Measurements from ENCODE around the gene CIRBP. TPM values are rescaled to one million over a fixed set of nuclear protein-coding genes. Genes with fewer than 3 reads are reported as not detected.
"Not testable (repeated sequence)": the region's sequence is repeated elsewhere in the genome, so short reads cannot be mapped to it uniquely, and the experiment has no call there.

Gene CIRBP
- total and polyA plus RNA-seq, 12 donors, result 180 to 356 (median 280) TPM

DNA sequence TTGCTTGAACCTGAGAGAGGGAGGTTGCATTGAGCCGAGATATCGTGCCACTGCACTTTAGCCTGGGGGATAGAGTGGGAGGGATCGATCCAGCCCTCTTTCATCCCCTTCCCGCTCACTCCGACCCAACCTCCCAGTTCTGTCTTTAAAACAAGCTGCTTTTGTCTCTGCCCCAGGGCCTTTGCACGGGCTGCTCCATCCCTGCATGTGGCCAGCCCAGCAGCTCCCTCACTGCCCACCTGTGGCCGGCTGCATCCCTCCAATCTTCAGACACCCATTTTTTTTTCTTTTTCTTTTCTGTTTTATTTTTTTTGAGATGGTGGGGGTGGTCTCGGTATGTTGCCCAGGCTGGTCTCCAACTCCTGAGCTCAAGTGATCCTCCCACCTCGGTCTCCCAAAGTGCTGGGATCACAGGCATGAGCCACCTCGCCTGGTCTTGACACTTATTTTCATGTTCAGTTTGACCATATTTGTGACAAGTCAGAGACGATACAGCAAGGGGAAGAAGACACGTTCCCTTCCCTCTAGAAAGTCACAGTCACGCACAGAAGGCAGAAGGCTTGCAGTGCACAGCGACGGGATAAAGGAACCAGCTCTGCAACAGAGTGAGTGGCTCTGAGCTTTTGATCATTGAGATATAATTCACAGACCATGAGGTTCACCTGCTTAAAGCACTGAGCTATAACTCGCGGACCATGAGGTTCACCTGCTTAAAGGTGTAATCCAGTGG is 48.3 kb downstream of the CIRBP start:
- no peak for ATAC-seq
- no peak overlapping the region for H3K27ac ChIP-seq
- TF ChIP-seq, protein P1, sequence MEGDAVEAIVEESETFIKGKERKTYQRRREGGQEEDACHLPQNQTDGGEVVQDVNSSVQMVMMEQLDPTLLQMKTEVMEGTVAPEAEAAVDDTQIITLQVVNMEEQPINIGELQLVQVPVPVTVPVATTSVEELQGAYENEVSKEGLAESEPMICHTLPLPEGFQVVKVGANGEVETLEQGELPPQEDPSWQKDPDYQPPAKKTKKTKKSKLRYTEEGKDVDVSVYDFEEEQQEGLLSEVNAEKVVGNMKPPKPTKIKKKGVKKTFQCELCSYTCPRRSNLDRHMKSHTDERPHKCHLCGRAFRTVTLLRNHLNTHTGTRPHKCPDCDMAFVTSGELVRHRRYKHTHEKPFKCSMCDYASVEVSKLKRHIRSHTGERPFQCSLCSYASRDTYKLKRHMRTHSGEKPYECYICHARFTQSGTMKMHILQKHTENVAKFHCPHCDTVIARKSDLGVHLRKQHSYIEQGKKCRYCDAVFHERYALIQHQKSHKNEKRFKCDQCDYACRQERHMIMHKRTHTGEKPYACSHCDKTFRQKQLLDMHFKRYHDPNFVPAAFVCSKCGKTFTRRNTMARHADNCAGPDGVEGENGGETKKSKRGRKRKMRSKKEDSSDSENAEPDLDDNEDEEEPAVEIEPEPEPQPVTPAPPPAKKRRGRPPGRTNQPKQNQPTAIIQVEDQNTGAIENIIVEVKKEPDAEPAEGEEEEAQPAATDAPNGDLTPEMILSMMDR (IDR thresholded peaks at IDR 0.05), result no peak
- H3K4me3 ChIP-seq, result no peak overlapping the region
- intact Hi-C loops (cut with DNase I), result loop anchor here in 1 of 10 donors (10.0 kb wide), 1 partner anchor 207 kb away; the partner anchor contains the start of gene PLK5
- no peaks in the 10 kb centered on the region for H3K36me3 ChIP-seq
- peaks cover 0 to 81% (median 64%) of the 10 kb centered on the region in 7 donors for H3K27me3 ChIP-seq
- no peak for DNase-seq
- peaks cover 0 to 9% (median 5%) of the 10 kb centered on the region in 9 donors for H3K4me1 ChIP-seq
- 74 to 79% methylated on average over 17 of the region's 17 CpGs for WGBS, 2 donors
- H3K9me3 ChIP-seq, result no peaks in the 10 kb centered on the region

DNA sequence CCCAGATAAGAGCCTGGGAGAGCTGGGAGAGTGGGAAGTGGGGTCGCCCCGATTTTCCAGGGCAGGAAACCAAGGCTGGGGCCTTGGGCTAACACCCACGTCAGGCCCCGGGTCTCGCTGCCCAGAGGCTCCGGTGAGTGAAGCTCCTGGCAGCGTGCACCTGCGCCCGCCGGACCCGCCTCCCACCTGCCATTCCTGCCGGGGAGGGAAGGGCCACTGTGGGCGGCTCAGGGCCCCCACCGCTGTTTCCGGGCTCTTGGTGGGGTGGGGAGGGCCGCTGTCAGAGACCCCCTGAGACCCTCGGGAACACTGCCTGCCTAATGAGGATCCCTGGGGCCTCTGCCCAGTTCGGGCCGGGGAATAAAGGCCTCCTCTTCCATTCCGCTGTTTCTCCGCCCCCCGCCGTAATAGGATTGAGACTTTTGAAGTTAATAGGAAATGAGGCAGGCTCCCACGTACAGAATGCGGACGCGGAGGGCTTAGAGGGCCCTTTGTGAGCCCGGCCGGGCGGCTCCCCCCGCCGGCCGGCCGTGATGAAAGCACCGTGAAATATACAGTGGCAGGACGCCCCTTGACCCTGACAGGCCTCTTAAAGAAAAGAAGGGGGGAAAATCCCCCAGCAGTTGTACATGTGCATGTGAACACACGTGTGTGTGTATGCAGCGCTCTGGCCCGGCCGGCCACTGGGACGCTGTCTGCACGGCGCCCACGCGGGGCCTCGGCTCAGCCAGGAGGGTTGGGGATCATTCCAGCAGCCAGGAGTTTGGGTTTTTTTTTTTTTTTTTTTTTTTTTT is 49.7 kb downstream of the CIRBP start:
- DNase-seq, result no peak
- no peaks in the 10 kb centered on the region for H3K36me3 ChIP-seq
- no peaks in the 10 kb centered on the region for H3K9me3 ChIP-seq
- WGBS, 2 donors, result 40 to 47% methylated on average over 46 of the region's 46 CpGs
- no peak for ATAC-seq
- TF ChIP-seq, protein P1 (IDR thresholded peaks at IDR 0.05), result no peak
- H3K4me3 ChIP-seq, result peak overlapping the region in 1 of 10 donors; percentile 22
- peaks cover 0 to 78% (median 66%) of the 10 kb centered on the region in 7 donors for H3K27me3 ChIP-seq
- no peak overlapping the region for H3K27ac ChIP-seq
- intact Hi-C loops (cut with DNase I), result loop anchor here in 1 of 10 donors (10.0 kb wide), 1 partner anchor 206 kb away; the partner anchor contains the start of gene PLK5
- H3K4me1 ChIP-seq, result peaks cover 0 to 9% (median 5%) of the 10 kb centered on the region in 9 donors

DNA sequence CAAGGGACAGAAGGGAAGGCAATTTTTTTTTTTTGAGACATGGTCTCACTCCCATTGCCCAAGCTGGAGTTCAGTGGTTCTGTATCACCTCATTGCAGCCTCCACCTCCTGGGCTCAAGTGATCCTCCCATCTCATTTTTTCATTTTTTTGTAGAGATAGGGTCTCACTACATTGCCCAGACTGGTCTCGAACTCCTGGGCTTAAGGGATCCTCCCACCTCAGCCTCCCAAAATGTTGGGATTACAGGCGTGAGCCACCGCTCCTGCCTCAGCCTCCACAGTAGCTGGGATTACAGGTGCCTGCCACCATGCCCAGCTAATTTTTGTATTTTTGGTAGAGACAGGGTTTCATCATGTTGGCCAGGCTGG is 51.1 kb downstream of the CIRBP start:
- peaks cover 0 to 78% (median 61%) of the 10 kb centered on the region in 7 donors for H3K27me3 ChIP-seq
- ATAC-seq; DNase-seq; H3K4me3 ChIP-seq; H3K27ac ChIP-seq; intact Hi-C loops (cut with DNase I); H3K9me3 ChIP-seq; H3K36me3 ChIP-seq: not testable (repeated sequence)
- peaks cover 5 to 18% (median 14%) of the 10 kb centered on the region in 9 donors for H3K4me1 ChIP-seq
- WGBS, 2 donors, result 95 to 97% methylated on average over 3 of the region's 3 CpGs

DNA sequence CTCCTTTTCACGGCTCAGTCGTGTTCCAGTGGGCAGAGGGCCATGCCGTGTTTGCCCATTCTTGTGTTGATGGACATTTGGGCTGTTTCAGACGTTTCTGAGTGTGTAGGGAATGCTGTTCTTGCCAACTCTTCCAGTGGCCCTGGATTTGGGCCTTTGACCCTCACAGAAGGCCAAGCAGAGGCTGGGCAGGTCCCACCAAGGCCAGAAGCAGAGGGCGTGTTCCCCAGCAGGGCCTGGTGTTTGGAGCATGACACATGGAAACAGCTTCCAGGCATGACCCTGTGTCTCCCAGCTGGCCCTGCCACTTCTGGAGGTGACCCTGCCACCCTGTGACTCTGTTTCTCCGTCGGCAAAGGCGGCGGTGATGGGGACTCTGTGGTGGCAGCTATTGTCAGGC is 52.4 kb downstream of the CIRBP start:
- TF ChIP-seq, protein P1 (IDR thresholded peaks at IDR 0.05), result no peak
- Histone ChIP-seq H3K4me3 (no peak overlapping the region), H3K4me1 (peaks cover 0 to 14% (median 12%) of the 10 kb centered on the region in 9 donors), H3K9me3 (no peaks in the 10 kb centered on the region), H3K27me3 (peaks cover 0 to 75% (median 54%) of the 10 kb centered on the region in 7 donors), H3K27ac (no peak overlapping the region), H3K36me3 (no peaks in the 10 kb centered on the region)
- ATAC-seq (no peak), DNase-seq (no peak)
- WGBS, 2 donors, result 84 to 90% methylated on average over 9 of the region's 9 CpGs
- intact Hi-C loops (cut with DNase I), result no loop called here
